Colonic mucosa (tissue), 4 donors: ENCODE data around the gene COQ2. TPM values are rescaled to one million over a fixed set of nuclear protein-coding genes. Genes with fewer than 3 reads are reported as not detected.
A peak's percentile ranks its signal among the peaks of the same experiment; 100 is the strongest.

ENCODE experiments used
- DNase-seq: peaks from one replicate; pipeline ENCODE4 v3.0.0-alpha.2; 2020
- H3K27ac ChIP-seq: fragments of 200-600 bp; one replicate; pipeline ENCODE4 v1.8.0; 2021
- H3K27me3 ChIP-seq: fragments of 200-600 bp; one replicate; pipeline ENCODE4 v1.8.0; 2021
- H3K36me3 ChIP-seq: fragments of 200-600 bp; one replicate; pipeline ENCODE4 v1.8.0; 2021
- H3K4me1 ChIP-seq: fragments of 200-600 bp; one replicate; pipeline ENCODE4 v1.8.0; 2021; ENCODE audit warnings: mild to moderate bottlenecking
- H3K4me3 ChIP-seq: fragments of 200-600 bp; one replicate; pipeline ENCODE4 v1.8.0; 2021
- H3K9ac ChIP-seq, 2 donors: one replicate each; pipeline ENCODE4 v1.7.0; 2013; ENCODE audit warnings: control low read depth in 2 of 2, low read depth in 2 of 2, low read length in 2 of 2
- H3K9me3 ChIP-seq: fragments of 200-600 bp; one replicate; pipeline ENCODE4 v1.8.0; 2021
- intact Hi-C: fragments of 100-400 bp; cut with DNase I; formaldehyde crosslinking; loops from one replicate; pipeline ENCODE4 v1.14.1; 2022
- total RNA-seq, 2 donors: library from RNA; stranded (reverse); fragmentation: NEBNext Ultra II Directional in 1 of 2; extraction: Animal tissue kit (Norgen Biotek cat#: 25700) in 1 of 2; gene quantifications; one replicate each; pipeline ENCODE4 v1.2.1, GENCODE V29; 2021
- TF ChIP-seq, protein P1 (sequence below): fragments of 200-600 bp; IDR thresholded peaks from one replicate; pipeline ENCODE4 v1.8.0; 2022; ENCODE audit warnings: antibody characterized with exemption, mild to moderate bottlenecking
- donor health status: healthy.
- donor health status: DM: no; HTN: no; CAD: no.
- donor health status: DM: no; HTN: no; CAD: no.

The COQ2 gene
- total RNA-seq, 2 donors from 2014 or later, result 23.4 to 28.3 TPM

DNA sequence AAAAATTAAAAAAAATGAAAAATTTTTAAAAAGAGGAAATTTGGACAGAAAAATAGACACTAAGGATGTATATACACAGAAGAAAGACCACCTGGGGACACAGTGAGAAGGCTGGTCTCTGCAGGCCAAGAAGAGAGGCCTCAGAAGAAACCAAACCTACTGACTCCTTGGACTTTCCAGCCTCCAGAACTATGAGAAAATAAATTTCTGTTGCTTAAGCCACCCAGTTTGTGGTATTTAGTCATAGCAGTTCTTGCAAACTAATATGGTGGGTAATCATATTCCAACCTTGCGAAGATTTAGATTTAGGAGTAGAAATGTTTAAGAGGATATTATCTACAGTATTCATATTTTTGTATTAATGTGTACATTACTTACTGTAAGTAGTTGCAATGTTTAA is 56.4 kb downstream of the COQ2 start:
- no peak overlapping the region for H3K4me3 ChIP-seq
- TF ChIP-seq, protein P1, sequence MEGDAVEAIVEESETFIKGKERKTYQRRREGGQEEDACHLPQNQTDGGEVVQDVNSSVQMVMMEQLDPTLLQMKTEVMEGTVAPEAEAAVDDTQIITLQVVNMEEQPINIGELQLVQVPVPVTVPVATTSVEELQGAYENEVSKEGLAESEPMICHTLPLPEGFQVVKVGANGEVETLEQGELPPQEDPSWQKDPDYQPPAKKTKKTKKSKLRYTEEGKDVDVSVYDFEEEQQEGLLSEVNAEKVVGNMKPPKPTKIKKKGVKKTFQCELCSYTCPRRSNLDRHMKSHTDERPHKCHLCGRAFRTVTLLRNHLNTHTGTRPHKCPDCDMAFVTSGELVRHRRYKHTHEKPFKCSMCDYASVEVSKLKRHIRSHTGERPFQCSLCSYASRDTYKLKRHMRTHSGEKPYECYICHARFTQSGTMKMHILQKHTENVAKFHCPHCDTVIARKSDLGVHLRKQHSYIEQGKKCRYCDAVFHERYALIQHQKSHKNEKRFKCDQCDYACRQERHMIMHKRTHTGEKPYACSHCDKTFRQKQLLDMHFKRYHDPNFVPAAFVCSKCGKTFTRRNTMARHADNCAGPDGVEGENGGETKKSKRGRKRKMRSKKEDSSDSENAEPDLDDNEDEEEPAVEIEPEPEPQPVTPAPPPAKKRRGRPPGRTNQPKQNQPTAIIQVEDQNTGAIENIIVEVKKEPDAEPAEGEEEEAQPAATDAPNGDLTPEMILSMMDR, result no peak

DNA sequence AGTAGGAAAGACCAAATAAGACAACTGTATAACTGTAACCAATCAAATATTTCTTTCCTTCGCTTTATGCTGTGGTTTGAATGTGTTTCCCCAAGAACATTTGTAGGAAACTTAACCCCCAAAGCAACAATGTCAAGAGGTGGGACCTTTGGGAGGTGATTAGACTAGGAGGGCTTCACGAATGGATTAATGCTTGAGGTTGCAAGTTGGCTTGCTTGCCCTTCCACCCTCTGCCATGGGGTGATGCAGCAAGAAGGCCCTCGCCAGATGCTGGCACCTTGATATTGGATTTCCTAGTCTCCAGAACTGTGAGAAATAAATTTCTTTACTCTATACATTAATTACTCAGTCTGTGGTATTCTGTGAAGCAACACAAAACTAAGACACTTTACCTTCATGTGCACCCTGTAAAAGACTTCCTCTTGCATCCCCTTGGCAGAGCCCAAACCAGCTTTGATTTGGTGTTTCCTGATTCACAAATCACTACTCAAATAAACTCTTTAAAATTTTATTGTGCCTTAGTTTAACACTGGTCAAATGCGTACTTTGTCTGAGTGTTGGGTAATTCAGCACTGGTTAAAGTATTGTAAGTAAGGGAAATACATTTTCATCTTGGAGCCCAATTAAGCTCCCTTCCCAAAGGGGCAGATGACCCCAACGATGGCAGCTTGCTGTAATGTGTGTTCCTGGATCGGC is 59.9 kb downstream of the COQ2 start:
- Histone ChIP-seq H3K27ac (peak overlapping the region; percentile 16), H3K27me3 (no peaks in the 10 kb centered on the region), H3K4me3 (no peak overlapping the region), H3K36me3 (no peaks in the 10 kb centered on the region), H3K9me3 (no peaks in the 10 kb centered on the region), H3K4me1 (peaks cover 7% of the 10 kb centered on the region), H3K9ac (no peak overlapping the region)
- intact Hi-C loops, result no loop called here
- DNase-seq, result no peak
- TF ChIP-seq, protein P1, result no peak

More for the DNA sequence above, 56.4 kb downstream of the COQ2 start:
- intact Hi-C loops, result no loop called here
- no peaks in the 10 kb centered on the region for H3K36me3 ChIP-seq
- H3K9me3 ChIP-seq, result no peaks in the 10 kb centered on the region
- no peaks in the 10 kb centered on the region for H3K27me3 ChIP-seq
- H3K4me1 ChIP-seq, result peaks cover 7% of the 10 kb centered on the region
- DNase-seq, result no peak
- H3K27ac ChIP-seq, result no peak overlapping the region
- no peak overlapping the region for H3K9ac ChIP-seq

DNA sequence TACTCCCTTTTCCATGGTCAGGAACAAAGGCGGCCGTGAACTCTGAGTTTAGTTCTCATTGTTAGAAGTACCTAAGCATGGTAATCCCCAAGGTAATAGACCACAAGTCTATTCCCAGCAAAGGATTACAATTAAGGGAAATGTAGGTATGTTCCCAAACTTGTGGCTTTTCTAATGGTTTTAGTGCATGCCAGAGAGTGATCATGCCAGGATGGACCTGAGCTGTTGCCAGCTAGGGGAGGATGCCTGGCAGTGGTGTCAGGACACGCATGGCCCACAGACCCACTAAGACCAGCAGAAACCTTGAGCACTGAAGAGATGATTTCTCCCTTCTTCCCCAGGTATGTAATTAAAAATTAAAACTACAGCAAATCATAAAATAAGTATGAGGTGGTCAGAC is 60.8 kb downstream of the COQ2 start:
- no peak overlapping the region for H3K4me3 ChIP-seq
- intact Hi-C loops, result no loop called here
- H3K27ac ChIP-seq, result no peak overlapping the region
- no peaks in the 10 kb centered on the region for H3K36me3 ChIP-seq
- DNase-seq, result no peak
- H3K27me3 ChIP-seq, result no peaks in the 10 kb centered on the region
- TF ChIP-seq, protein P1, result no peak
- no peaks in the 10 kb centered on the region for H3K9me3 ChIP-seq
- H3K4me1 ChIP-seq, result peaks cover 7% of the 10 kb centered on the region
- no peak overlapping the region for H3K9ac ChIP-seq

DNA sequence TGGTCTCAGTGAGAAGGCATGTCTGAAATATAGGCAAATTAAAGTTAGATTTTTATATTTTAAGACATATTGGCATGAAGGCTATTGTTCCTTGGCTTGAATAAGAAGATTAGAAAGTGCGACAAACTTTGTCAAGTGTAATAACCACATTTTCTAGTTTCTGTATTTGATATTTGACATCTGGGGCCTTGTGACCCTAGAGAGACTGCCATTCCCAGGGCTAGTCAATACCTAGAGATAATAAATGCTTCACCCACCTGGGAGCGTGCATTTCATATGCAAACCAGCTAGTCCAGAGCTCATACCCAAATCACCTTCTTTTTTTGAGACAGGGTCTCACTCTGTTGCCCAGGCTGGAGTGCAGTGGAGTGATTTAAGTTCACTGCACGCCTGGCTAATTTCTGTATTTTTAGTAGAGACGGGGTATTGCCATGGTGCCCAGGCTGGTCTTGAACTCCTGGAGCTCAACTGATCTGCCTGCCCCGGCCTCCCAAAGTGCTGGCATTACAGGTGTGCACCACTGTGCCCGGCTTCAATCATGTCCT is 62.6 kb downstream of the COQ2 start:
- TF ChIP-seq, protein P1, result no peak
- H3K36me3 ChIP-seq, result no peaks in the 10 kb centered on the region
- H3K9me3 ChIP-seq, result no peaks in the 10 kb centered on the region
- H3K4me3 ChIP-seq, result no peak overlapping the region
- no peak overlapping the region for H3K27ac ChIP-seq
- no peaks in the 10 kb centered on the region for H3K27me3 ChIP-seq
- H3K9ac ChIP-seq, result no peak overlapping the region
- intact Hi-C loops, result no loop called here
- DNase-seq, result no peak
- H3K4me1 ChIP-seq, result peaks cover 7% of the 10 kb centered on the region

DNA sequence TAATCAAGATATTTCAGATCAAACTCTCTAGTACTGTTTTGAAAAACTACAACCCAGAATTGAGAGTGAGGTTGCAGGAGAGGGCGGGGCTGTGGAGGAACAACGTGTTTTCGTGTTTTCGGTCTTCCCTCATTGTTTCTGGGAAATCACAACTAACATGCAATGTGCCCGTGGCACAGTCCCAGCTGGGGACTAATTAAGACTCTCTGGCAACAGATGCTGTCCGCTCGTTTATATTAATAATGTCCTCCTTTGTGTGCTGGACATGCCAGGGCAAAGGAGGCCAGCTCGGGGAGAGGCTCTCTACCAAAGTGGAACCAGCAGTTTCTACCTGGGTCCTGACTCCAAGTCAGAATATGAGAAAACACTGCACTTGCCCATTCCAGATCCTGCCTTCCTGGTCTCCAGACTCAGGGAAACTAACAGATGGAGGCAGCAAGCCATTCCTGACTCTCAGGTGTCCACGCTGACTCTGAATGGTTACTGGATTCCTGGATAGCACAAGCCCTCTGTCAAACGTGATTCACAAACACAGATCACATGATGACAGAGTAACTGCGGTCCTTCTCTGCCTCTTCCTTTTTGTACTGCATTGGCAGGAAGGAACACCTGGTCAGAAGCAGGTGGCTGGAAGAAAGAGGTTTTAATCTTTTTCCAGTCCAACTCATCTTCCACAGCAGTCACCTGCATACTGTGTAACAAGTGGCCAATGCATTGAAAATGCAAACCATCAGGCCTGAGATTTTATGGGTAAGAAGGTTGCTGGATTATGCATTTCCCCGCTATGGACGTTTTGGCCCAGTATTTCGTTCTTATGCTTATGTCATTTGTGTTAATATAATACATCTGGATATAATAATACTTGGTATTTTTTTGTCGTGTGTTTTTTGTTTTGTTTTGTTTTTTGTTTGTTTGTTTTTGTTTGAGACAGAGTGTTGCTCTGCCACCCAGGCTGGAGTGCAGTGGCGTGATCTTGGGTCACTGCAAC is 65.0 kb downstream of the COQ2 start:
- Histone ChIP-seq H3K9me3 (no peaks in the 10 kb centered on the region), H3K27ac (peak overlapping the region; percentile 54), H3K27me3 (no peaks in the 10 kb centered on the region), H3K9ac (peak overlapping the region in 1 of 2 donors; percentile 45), H3K4me1 (peaks cover 3% of the 10 kb centered on the region), H3K4me3 (no peak overlapping the region), H3K36me3 (no peaks in the 10 kb centered on the region)
- TF ChIP-seq, protein P1, result no peak
- DNase-seq, result no peak
- intact Hi-C loops, result no loop called here
